Fibroblast of pulmonary artery (primary cell): ENCODE data around the gene TLE2.
"Not testable (repeated sequence)": the region's sequence is repeated elsewhere in the genome, so short reads cannot be mapped to it uniquely, and the experiment has no call there.

Experiments used
- DNase-seq: peaks from one replicate; pipeline ENCODE4 v3.0.0-alpha.2; 2010; ENCODE audit warnings: low read depth
- H3K4me3 ChIP-seq: replicated peaks from 2 replicates; pipeline ENCODE4 v1.5.1; 2011; ENCODE audit warnings: low read depth, mild to moderate bottlenecking, control low read depth, low read length, moderate library complexity
- CTCF ChIP-seq: IDR thresholded peaks from 2 replicates; pipeline ENCODE4 v1.5.1; 2011; ENCODE audit warnings: mild to moderate bottlenecking, control low read depth, low read length, inconsistent platforms; ENCODE audit errors: missing control alignments

TLE2 gene

DNA sequence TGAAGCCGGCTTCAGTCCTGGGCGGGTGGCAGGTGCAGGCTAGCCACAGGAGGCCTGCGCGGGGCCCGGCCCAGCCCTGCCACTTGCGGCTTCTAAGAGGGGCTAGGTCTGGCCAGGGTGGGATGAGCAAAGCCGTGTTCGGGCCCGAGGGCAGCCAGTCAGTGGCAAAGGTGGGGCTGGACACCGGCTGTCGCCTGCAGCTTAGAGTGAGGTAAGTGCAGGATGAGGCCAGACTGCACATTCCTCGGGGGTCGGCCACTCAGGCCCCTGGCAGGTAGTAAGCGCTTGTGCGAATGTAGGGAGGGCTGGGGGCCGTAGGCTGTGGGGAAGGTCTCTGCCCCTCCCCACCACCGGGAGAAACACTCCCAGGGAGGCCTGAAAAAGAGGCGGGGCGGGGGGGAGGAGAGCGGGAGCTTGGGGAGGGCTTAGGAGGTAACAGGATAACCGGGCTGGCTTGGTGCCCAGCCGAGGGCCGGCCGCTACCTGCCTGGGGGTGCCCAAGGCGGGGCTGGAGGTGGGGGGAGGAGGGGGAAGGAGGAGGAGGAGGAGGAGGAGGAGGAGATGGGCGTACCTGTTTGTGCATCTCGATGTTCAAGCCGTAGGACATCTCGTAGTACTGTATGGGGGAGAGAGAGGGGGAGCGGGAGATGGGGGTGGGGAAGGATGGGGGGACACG lies 26.8 kb upstream of the TLE2 start:
- TF ChIP-seq CTCF: no peak
- DNase-seq: no peak
- no peak overlapping the region for H3K4me3 ChIP-seq

GRCh38 chr19:3054972-3055740 lies 26.1 kb upstream of the TLE2 start:
- H3K4me3 ChIP-seq: no peak overlapping the region
- DNase-seq: no peak
- no peak for TF ChIP-seq CTCF

DNA sequence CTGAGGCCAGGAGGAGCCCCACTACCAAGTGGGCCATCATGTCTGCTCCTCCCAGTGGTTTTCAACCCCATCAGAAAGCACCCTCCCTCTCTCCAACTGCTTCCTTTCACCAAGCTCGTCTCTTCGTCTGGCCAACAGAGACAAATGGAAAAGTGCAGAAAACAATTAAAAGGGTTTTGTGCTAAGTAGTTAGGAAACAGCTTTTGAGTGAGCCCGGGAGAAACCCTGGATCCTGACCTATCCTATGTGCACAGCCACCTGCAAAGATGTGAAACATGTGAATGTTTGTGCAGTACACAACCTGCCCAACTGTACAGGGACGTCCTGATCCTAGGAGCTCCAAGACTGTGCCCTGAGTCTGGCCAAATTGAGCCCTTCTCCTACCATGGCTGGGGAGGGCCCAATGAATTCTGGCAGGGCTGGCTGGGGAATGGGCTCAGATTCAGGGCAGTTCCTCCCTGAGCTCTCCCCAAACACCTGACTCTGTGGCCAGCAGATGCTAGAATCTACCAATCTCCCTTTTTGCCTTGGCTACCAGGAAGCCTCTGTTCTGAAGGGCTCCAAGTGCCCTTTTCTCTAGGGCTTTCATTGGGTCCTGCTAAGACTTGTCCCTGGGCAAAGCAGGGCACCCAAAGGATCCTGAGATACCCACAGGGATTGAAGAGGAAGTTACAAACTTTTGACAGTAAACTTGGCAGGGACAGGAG lies 25.3 kb upstream of the TLE2 start:
- DNase-seq: no peak
- TF ChIP-seq CTCF: no peak
- no peak overlapping the region for H3K4me3 ChIP-seq

DNA sequence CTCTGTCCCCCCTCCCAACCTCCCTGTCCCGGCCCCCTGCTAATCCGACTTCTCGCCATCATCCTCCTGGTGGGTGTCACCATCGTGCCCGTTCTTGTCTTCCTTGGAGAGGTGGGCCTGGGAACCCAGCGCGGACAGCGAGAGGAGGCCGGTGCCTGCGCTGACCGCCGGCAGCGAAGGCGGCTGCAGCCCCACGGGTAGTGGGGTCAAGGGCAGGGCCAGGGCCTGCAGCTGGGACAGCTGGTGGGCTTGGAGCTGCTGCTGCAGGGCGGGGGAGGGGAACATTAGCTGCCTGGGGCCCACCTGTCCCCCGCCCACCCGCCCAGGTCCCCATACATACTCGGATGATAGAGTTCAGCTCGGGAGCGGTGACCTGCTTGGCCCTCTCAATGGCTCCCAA lies 24.7 kb upstream of the TLE2 start:
- no peak for TF ChIP-seq CTCF
- no peak overlapping the region for H3K4me3 ChIP-seq
- no peak for DNase-seq

DNA sequence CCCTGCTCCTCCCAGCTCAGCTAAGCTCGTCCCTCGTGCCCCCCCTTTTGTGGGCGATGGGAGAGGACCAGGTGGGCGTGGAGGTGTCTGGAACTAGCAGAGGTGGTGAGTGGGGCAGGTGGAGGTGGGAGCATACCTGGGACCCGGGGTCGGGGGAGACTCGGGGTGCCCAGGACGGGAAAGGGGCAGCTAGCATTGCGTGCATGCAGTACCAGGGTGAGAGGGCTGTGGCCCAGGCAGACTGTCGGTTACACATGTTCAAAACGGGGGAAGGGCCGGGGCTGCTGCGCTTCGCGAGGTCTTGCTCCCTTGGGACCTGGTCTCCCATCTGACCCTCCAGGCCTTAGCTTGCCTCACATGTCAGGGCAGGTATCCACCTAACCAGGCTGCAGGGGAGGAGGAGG lies 24.1 kb upstream of the TLE2 start:
- TF ChIP-seq CTCF: no peak
- DNase-seq: no peak
- H3K4me3 ChIP-seq: no peak overlapping the region

GRCh38 chr19:3050016-3050415 lies 20.9 kb upstream of the TLE2 start:
- DNase-seq, H3K4me3 ChIP-seq: not testable (repeated sequence)

- TF ChIP-seq CTCF: no peak
- H3K4me3 ChIP-seq: no peak overlapping the region
- no peak for DNase-seq
Measured at GRCh38 chr19:3049089-3049488, 20.0 kb upstream of the TLE2 start.
